Measurements from ENCODE around the gene BCAS3.

- TF ChIP-seq CTCF (IDR thresholded peaks at IDR 0.05 in 4 of 5, conservative IDR thresholded peaks at IDR 0.05 in 1 of 5): no peak
- TF ChIP-seq POLR2A (IDR thresholded peaks at IDR 0.05): no peak
These were observed 230.7 kb downstream of the BCAS3 start for GRCh38 chr17:60908324-60908723.
